SU-DHL-6 (cell line): ENCODE results near the gene VCAN.

Experiments used
- H2AFZ ChIP-seq: fragments of 200-600 bp; sonication (generic); 2 replicates; pipeline ENCODE4 v1.6.1; 2014; ENCODE audit warnings: low read depth, mild to moderate bottlenecking, moderate library complexity, mixed read lengths, antibody characterized with exemption, low read length; ENCODE audit not compliant: severe bottlenecking
- H3F3A ChIP-seq: fragments of 200-600 bp; shearing (Covaris generic); 2 replicates; pipeline ENCODE4 v1.6.0; 2016; ENCODE audit warnings: antibody characterized with exemption, mild to moderate bottlenecking; ENCODE audit not compliant: insufficient read depth
- H3K27ac ChIP-seq: fragments of 200-600 bp; sonication (generic); 2 replicates; pipeline ENCODE4 v1.5.1; 2016; ENCODE audit warnings: low read depth, mild to moderate bottlenecking, low read length, moderate library complexity, mixed read lengths
- H3K27me3 ChIP-seq: fragments of 200-600 bp; sonication (generic), shearing (Covaris generic); 2 replicates; pipeline ENCODE4 v1.6.0; 2014; ENCODE audit warnings: mild to moderate bottlenecking, low read length
- H3K36me3 ChIP-seq: fragments of 200-600 bp; sonication (generic); 2 replicates; pipeline ENCODE4 v1.6.1; 2014; ENCODE audit warnings: mild to moderate bottlenecking, low read length, mixed read lengths
- H3K4me2 ChIP-seq: fragments of 300-600, 200-600 bp; shearing (Covaris generic), sonication (generic); 2 replicates; pipeline ENCODE4 v1.6.0; 2014; ENCODE audit warnings: low read length, low read depth, mild to moderate bottlenecking; ENCODE audit not compliant: poor library complexity, severe bottlenecking
- H3K4me3 ChIP-seq: fragments of 200-600 bp; sonication (generic); 2 replicates; pipeline ENCODE4 v1.5.1; 2014; ENCODE audit warnings: antibody characterized with exemption, low read length, mild to moderate bottlenecking, mixed read lengths; ENCODE audit not compliant: insufficient read depth, poor library complexity, severe bottlenecking
- H3K79me2 ChIP-seq: fragments of 200-600 bp; sonication (generic); 2 replicates; pipeline ENCODE4 v1.6.1; 2014; ENCODE audit warnings: mild to moderate bottlenecking, low read length, moderate library complexity; ENCODE audit not compliant: insufficient read depth
- H3K9ac ChIP-seq: fragments of 200-600 bp; sonication (generic); 2 replicates; pipeline ENCODE4 v1.7.0; 2014; ENCODE audit warnings: mild to moderate bottlenecking, low read length
- H3K9me2 ChIP-seq: fragments of 200-600 bp; sonication (generic); replicated peaks from 2 replicates; pipeline ENCODE4 v1.6.1; 2014; ENCODE audit warnings: low read length; ENCODE audit not compliant: insufficient read depth
- H3K9me3 ChIP-seq: fragments of 200-600 bp; sonication (generic); 2 replicates; pipeline ENCODE4 v1.6.1; 2014; ENCODE audit warnings: low read length, mixed read lengths; ENCODE audit not compliant: insufficient read depth
- H4K20me1 ChIP-seq: fragments of 200-600 bp; sonication (generic); 2 replicates; pipeline ENCODE4 v1.6.1; 2014; ENCODE audit warnings: low read depth, mild to moderate bottlenecking, antibody characterized with exemption, low read length, moderate library complexity, mixed read lengths
- CTCF ChIP-seq: fragments of 200-600 bp; sonication (generic); IDR thresholded peaks from one replicate; pipeline ENCODE4 v1.5.1; 2017; ENCODE audit warnings: antibody characterized with exemption, mild to moderate bottlenecking, low read length, moderate library complexity; ENCODE audit not compliant: insufficient read depth, poor library complexity, severe bottlenecking
- EZH2phosphoT487 ChIP-seq: fragments of 200-600 bp; sonication (generic), shearing (Covaris generic); conservative IDR thresholded peaks from 2 replicates; pipeline ENCODE4 v1.6.1; 2018; ENCODE audit warnings: mild to moderate bottlenecking, antibody characterized with exemption, low read length, moderate library complexity, mixed read lengths

Gene VCAN

GRCh38 chr5:83485842-83486241 lies 14.3 kb downstream of the VCAN start:
- Histone ChIP-seq H4K20me1 (no peaks in the 10 kb centered on the region), H3K27me3 (no peaks in the 10 kb centered on the region), H2AFZ (no peak overlapping the region), H3K9ac (no peak overlapping the region), H3K79me2 (no peaks in the 10 kb centered on the region), H3K9me2 (no peaks in the 10 kb centered on the region), H3K4me2 (no peak overlapping the region), H3K9me3 (no peaks in the 10 kb centered on the region), H3F3A (no peaks in the 10 kb centered on the region), H3K27ac (no peak overlapping the region), H3K36me3 (no peaks in the 10 kb centered on the region), H3K4me3 (no peak overlapping the region)
- no peak for TF ChIP-seq CTCF
- no peak for TF ChIP-seq EZH2phosphoT487

- Histone ChIP-seq H3F3A (no peaks in the 10 kb centered on the region), H3K36me3 (no peaks in the 10 kb centered on the region), H3K4me2 (no peak overlapping the region), H2AFZ (no peak overlapping the region), H3K79me2 (no peaks in the 10 kb centered on the region), H3K4me3 (no peak overlapping the region), H3K9ac (no peak overlapping the region), H3K27ac (no peak overlapping the region), H3K9me2 (no peaks in the 10 kb centered on the region), H3K27me3 (no peaks in the 10 kb centered on the region), H4K20me1 (no peaks in the 10 kb centered on the region), H3K9me3 (no peaks in the 10 kb centered on the region)
- TF ChIP-seq CTCF (no peak), EZH2phosphoT487 (no peak)
Measured at GRCh38 chr5:83487155-83487554, 15.6 kb downstream of the VCAN start.

- no peak overlapping the region for H2AFZ ChIP-seq
- H3K9me2 ChIP-seq = no peaks in the 10 kb centered on the region
- H3F3A ChIP-seq = no peaks in the 10 kb centered on the region
- no peaks in the 10 kb centered on the region for H3K27me3 ChIP-seq
- H3K4me2 ChIP-seq = no peak overlapping the region
- no peaks in the 10 kb centered on the region for H3K9me3 ChIP-seq
- no peak overlapping the region for H3K9ac ChIP-seq
- H3K79me2 ChIP-seq = no peaks in the 10 kb centered on the region
- no peak overlapping the region for H3K27ac ChIP-seq
- H3K36me3 ChIP-seq = no peaks in the 10 kb centered on the region
- H4K20me1 ChIP-seq = no peaks in the 10 kb centered on the region
- TF ChIP-seq CTCF (no peak), EZH2phosphoT487 (no peak)
- H3K4me3 ChIP-seq = no peak overlapping the region
Measured at GRCh38 chr5:83488271-83488670, 16.7 kb downstream of the VCAN start.
